ENCODE data around the gene SMIM10L2A.

- TF ChIP-seq, protein P1, sequence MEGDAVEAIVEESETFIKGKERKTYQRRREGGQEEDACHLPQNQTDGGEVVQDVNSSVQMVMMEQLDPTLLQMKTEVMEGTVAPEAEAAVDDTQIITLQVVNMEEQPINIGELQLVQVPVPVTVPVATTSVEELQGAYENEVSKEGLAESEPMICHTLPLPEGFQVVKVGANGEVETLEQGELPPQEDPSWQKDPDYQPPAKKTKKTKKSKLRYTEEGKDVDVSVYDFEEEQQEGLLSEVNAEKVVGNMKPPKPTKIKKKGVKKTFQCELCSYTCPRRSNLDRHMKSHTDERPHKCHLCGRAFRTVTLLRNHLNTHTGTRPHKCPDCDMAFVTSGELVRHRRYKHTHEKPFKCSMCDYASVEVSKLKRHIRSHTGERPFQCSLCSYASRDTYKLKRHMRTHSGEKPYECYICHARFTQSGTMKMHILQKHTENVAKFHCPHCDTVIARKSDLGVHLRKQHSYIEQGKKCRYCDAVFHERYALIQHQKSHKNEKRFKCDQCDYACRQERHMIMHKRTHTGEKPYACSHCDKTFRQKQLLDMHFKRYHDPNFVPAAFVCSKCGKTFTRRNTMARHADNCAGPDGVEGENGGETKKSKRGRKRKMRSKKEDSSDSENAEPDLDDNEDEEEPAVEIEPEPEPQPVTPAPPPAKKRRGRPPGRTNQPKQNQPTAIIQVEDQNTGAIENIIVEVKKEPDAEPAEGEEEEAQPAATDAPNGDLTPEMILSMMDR (IDR thresholded peaks at IDR 0.05): no peak
- TF ChIP-seq POLR2AphosphoS5 (IDR thresholded peaks at IDR 0.05): no peak
Measured at GRCh38 chrX:135421932-135422809, at the start of gene SMIM10L2A.
